Measurements from ENCODE around the gene CREB3L1. TPM values are rescaled to one million over a fixed set of nuclear protein-coding genes. Genes with fewer than 3 reads are reported as not detected.

CREB3L1 gene
- total RNA-seq, 4 donors from 2014 or later, result 35.8 to 50.7 (median 41.6) TPM

- Histone ChIP-seq H3K4me1 (peaks cover 11 to 59% (median 46%) of the 10 kb centered on the region in 4 donors), H3K4me3 (peak overlapping the region in 3 of 4 donors; percentile 31 to 55 (median 43)), H3K9me3 (no peaks in the 10 kb centered on the region), H3K27ac (peak overlapping the region; percentile 55 to 74 (median 60)), H3K27me3 (no peaks in the 10 kb centered on the region), H3K36me3 (no peaks in the 10 kb centered on the region)
- no peak for DNase-seq
- in situ Hi-C loops (cut with MboI; ENCODE audit: low pct_ligation_motif_present in 1 of 4, low pct_unique_long_range_greater_than_20kb in 1 of 4, low sequenced_read_pairs in 3 of 4), result no loop called here
- TF ChIP-seq EP300 (IDR thresholded peaks at IDR 0.05; ENCODE audit: low read depth) (no peak), POLR2AphosphoS5 (IDR thresholded peaks at IDR 0.05) (no peak), CTCF (IDR thresholded peaks at IDR 0.05) (peak in 1 of 5 experiments; percentile 10)
- WGBS, 2 donors (ENCODE audit: low coverage in 1 of 2), result 58 to 100% methylated on average over 1 to 24 of the region's 24 CpGs
- intact Hi-C loops (cut with DNase I; ENCODE audit: low total_unique reads), result no loop called here
Measured at GRCh38 chr11:46294365-46295309, 17.2 kb downstream of the CREB3L1 start.

GRCh38 chr11:46295312-46296058, 18.0 kb downstream of the CREB3L1 start:
- peak overlapping the region; percentile 31 to 55 (median 42) for H3K4me3 ChIP-seq
- peaks cover 6 to 50% (median 37%) of the 10 kb centered on the region in 4 donors for H3K4me1 ChIP-seq
- peak; percentile 70 for DNase-seq

GRCh38 chr11:46296059-46296527, 18.6 kb downstream of the CREB3L1 start:
- intact Hi-C loops (cut with DNase I; ENCODE audit: low total_unique reads), result no loop called here
- WGBS, 2 donors (ENCODE audit: low coverage in 1 of 2), result 44% methylated on average over 18 of the region's 18 CpGs; no CpG with 5 or more reads in 1 of the 2 donors

More at GRCh38 chr11:46295312-46296058, 18.0 kb downstream of the CREB3L1 start:
- intact Hi-C loops (cut with DNase I; ENCODE audit: low total_unique reads), result no loop called here
- 8% methylated on average over 42 of the region's 61 CpGs; no CpG with 5 or more reads in 1 of the 2 donors for WGBS, 2 donors (ENCODE audit: low coverage in 1 of 2)
- Histone ChIP-seq H3K27ac (peak overlapping the region; percentile 55 to 74 (median 60)), H3K36me3 (no peaks in the 10 kb centered on the region), H3K27me3 (no peaks in the 10 kb centered on the region), H3K9me3 (no peaks in the 10 kb centered on the region)
- in situ Hi-C loops (cut with MboI; ENCODE audit: low pct_ligation_motif_present in 1 of 4, low pct_unique_long_range_greater_than_20kb in 1 of 4, low sequenced_read_pairs in 3 of 4), result no loop called here
- TF ChIP-seq POLR2A (IDR thresholded peaks at IDR 0.05) (no peak), CTCF (IDR thresholded peaks at IDR 0.05) (no peak), EP300 (IDR thresholded peaks at IDR 0.05; ENCODE audit: low read depth) (no peak), POLR2AphosphoS5 (IDR thresholded peaks at IDR 0.05) (peak in 1 of 3 donors; percentile 28)

More at GRCh38 chr11:46296059-46296527, 18.6 kb downstream of the CREB3L1 start:
- Histone ChIP-seq H3K27ac (peak overlapping the region; percentile 55 to 74 (median 60)), H3K4me3 (peak overlapping the region; percentile 31 to 55 (median 42)), H3K36me3 (no peaks in the 10 kb centered on the region), H3K9me3 (no peaks in the 10 kb centered on the region), H3K4me1 (peaks cover 6 to 44% (median 32%) of the 10 kb centered on the region in 4 donors), H3K27me3 (no peaks in the 10 kb centered on the region)
- no peak for DNase-seq
- TF ChIP-seq CTCF (IDR thresholded peaks at IDR 0.05) (no peak), POLR2AphosphoS5 (IDR thresholded peaks at IDR 0.05) (no peak), EP300 (IDR thresholded peaks at IDR 0.05; ENCODE audit: low read depth) (no peak), POLR2A (IDR thresholded peaks at IDR 0.05) (no peak)
- in situ Hi-C loops (cut with MboI; ENCODE audit: low pct_ligation_motif_present in 1 of 4, low pct_unique_long_range_greater_than_20kb in 1 of 4, low sequenced_read_pairs in 3 of 4), result no loop called here

Data from transverse colon (tissue), 4 donors.